ENCODE data around the gene PCBP3. TPM values are rescaled to one million over a fixed set of nuclear protein-coding genes. Genes with fewer than 3 reads are reported as not detected.
A peak's percentile ranks its signal among the peaks of the same experiment; 100 is the strongest.

PCBP3 gene
- polyA plus RNA-seq, 1 donor from 2014 or later = 1.7 TPM

DNA sequence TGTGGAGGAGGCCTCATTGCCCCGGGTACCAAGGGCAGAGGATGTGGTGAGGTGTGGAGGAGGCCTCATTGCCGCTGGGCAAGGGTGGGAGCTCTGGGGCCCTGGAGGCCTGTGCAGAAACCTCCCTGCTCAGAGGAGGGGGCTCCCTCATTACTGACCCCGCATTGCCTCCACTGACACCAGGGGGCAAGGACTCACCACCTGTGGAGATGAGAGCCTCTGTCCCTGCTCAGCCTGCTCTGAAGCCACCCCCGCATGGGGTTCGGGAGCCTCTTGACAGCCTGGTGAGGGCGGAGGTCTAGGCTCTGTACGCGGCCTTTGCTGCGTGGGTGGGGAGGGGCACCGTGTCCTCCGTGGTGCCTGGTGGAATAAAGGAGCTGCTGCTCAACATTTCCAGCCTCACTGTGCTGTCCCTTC is 243.1 kb downstream of the PCBP3 start:
- no peaks in the 10 kb centered on the region for H4K20me1 ChIP-seq (ENCODE audit: insufficient read depth)
- H3K36me3 ChIP-seq (ENCODE audit: insufficient read depth, low read length) = no peaks in the 10 kb centered on the region
- H3K27ac ChIP-seq (ENCODE audit: low read length) = no peak overlapping the region
- no peaks in the 10 kb centered on the region for H3K9me3 ChIP-seq (ENCODE audit: low read length)
- no peaks in the 10 kb centered on the region for H3K79me2 ChIP-seq (replicated peaks; ENCODE audit: insufficient read depth, low read length)
- H3K9me2 ChIP-seq (ENCODE audit: insufficient read depth, low read length) = no peaks in the 10 kb centered on the region
- H3K4me2 ChIP-seq (ENCODE audit: low read length) = no peak overlapping the region
- no peak overlapping the region for H3K9ac ChIP-seq (ENCODE audit: low read length)
- H3F3A ChIP-seq (ENCODE audit: insufficient read depth, low read length, poor library complexity, severe bottlenecking) = no peaks in the 10 kb centered on the region
- no peak overlapping the region for H2AFZ ChIP-seq (ENCODE audit: low read depth, low read length)
- no peak for TF ChIP-seq POLR2AphosphoS5 (IDR thresholded peaks at IDR 0.05)
- H3K27me3 ChIP-seq (ENCODE audit: insufficient read depth, low read depth, low read length) = no peaks in the 10 kb centered on the region
- no peak overlapping the region for H3K4me3 ChIP-seq (ENCODE audit: low read length)

DNA sequence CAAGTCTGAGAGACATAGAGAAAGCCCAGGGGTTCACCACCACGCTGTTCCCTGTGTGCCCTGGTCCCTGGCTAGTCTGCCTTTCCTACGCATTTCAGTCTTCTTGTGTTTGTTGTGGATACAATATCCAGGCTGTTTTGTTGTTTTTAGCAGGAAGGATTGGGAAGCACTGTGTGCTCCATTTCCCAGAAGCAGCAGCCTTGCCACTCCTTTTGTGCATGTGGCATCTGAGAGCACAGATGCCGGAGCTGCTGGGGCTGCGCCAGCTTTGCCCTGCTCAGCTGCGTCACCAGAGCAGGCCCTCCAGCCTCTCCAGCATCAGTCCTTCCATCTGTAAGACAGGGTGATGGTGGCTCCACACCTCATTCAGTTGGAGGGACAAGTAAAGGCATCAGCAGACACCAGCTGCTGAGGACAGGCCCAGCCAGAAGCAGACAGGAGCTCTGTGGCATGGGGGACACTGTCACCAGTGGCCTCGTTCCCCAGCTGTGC is 243.6 kb downstream of the PCBP3 start:
- no peaks in the 10 kb centered on the region for H3K9me3 ChIP-seq (ENCODE audit: low read length)
- H3K4me2 ChIP-seq (ENCODE audit: low read length) = no peak overlapping the region
- no peak overlapping the region for H2AFZ ChIP-seq (ENCODE audit: low read depth, low read length)
- no peak overlapping the region for H3K27ac ChIP-seq (ENCODE audit: low read length)
- H3K27me3 ChIP-seq (ENCODE audit: insufficient read depth, low read depth, low read length) = no peaks in the 10 kb centered on the region
- no peak for TF ChIP-seq MXI1 (conservative IDR thresholded peaks at IDR 0.05; ENCODE audit: poor library complexity, severe bottlenecking)
- no peak for TF ChIP-seq SMC3 (conservative IDR thresholded peaks at IDR 0.05; ENCODE audit: poor library complexity)
- TF ChIP-seq, protein P1, sequence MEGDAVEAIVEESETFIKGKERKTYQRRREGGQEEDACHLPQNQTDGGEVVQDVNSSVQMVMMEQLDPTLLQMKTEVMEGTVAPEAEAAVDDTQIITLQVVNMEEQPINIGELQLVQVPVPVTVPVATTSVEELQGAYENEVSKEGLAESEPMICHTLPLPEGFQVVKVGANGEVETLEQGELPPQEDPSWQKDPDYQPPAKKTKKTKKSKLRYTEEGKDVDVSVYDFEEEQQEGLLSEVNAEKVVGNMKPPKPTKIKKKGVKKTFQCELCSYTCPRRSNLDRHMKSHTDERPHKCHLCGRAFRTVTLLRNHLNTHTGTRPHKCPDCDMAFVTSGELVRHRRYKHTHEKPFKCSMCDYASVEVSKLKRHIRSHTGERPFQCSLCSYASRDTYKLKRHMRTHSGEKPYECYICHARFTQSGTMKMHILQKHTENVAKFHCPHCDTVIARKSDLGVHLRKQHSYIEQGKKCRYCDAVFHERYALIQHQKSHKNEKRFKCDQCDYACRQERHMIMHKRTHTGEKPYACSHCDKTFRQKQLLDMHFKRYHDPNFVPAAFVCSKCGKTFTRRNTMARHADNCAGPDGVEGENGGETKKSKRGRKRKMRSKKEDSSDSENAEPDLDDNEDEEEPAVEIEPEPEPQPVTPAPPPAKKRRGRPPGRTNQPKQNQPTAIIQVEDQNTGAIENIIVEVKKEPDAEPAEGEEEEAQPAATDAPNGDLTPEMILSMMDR (IDR thresholded peaks at IDR 0.05; ENCODE audit: poor library complexity, severe bottlenecking) = no peak
- no peak for TF ChIP-seq TAF1 (IDR thresholded peaks at IDR 0.05; ENCODE audit: low read depth)
- TF ChIP-seq EP300 (conservative IDR thresholded peaks at IDR 0.05; ENCODE audit: poor library complexity, severe bottlenecking) = no peak
- TF ChIP-seq RAD21 (conservative IDR thresholded peaks at IDR 0.05) = no peak
- TF ChIP-seq, protein P2, sequence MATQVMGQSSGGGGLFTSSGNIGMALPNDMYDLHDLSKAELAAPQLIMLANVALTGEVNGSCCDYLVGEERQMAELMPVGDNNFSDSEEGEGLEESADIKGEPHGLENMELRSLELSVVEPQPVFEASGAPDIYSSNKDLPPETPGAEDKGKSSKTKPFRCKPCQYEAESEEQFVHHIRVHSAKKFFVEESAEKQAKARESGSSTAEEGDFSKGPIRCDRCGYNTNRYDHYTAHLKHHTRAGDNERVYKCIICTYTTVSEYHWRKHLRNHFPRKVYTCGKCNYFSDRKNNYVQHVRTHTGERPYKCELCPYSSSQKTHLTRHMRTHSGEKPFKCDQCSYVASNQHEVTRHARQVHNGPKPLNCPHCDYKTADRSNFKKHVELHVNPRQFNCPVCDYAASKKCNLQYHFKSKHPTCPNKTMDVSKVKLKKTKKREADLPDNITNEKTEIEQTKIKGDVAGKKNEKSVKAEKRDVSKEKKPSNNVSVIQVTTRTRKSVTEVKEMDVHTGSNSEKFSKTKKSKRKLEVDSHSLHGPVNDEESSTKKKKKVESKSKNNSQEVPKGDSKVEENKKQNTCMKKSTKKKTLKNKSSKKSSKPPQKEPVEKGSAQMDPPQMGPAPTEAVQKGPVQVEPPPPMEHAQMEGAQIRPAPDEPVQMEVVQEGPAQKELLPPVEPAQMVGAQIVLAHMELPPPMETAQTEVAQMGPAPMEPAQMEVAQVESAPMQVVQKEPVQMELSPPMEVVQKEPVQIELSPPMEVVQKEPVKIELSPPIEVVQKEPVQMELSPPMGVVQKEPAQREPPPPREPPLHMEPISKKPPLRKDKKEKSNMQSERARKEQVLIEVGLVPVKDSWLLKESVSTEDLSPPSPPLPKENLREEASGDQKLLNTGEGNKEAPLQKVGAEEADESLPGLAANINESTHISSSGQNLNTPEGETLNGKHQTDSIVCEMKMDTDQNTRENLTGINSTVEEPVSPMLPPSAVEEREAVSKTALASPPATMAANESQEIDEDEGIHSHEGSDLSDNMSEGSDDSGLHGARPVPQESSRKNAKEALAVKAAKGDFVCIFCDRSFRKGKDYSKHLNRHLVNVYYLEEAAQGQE (IDR thresholded peaks at IDR 0.05; ENCODE audit: borderline replicate concordance) = no peak
- H4K20me1 ChIP-seq (ENCODE audit: insufficient read depth) = no peaks in the 10 kb centered on the region
- no peaks in the 10 kb centered on the region for H3K79me2 ChIP-seq (replicated peaks; ENCODE audit: insufficient read depth, low read length)
- no peaks in the 10 kb centered on the region for H3K36me3 ChIP-seq (ENCODE audit: insufficient read depth, low read length)
- H3K4me3 ChIP-seq (ENCODE audit: low read length) = no peak overlapping the region
- H3K9ac ChIP-seq (ENCODE audit: low read length) = no peak overlapping the region
- no peaks in the 10 kb centered on the region for H3K9me2 ChIP-seq (ENCODE audit: insufficient read depth, low read length)
- no peaks in the 10 kb centered on the region for H3F3A ChIP-seq (ENCODE audit: insufficient read depth, low read length, poor library complexity, severe bottlenecking)

DNA sequence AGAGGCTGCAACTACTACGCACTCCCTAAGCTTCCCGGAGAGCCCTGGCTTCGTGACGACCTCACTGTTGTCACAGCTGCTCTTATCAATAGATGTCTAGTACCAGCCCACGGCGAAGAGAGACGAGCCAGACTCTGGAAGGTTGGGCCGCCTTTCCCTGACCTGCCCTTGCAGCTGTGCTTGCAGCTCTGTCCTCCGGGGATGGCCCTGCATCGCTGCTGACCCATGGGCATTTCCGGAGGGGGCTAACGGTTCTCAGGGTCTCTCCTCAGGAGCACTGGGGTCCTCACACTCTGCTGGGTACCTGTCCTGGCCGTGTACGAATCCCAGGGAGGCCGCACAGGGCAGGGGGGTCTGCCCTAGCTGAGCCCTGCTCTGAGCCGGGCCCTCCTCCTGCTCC is 244.3 kb downstream of the PCBP3 start:
- TF ChIP-seq, protein P1 (IDR thresholded peaks at IDR 0.05; ENCODE audit: poor library complexity, severe bottlenecking) = no peak
- TF ChIP-seq SMC3 (conservative IDR thresholded peaks at IDR 0.05; ENCODE audit: poor library complexity) = no peak
- no peak for TF ChIP-seq EZH2 (IDR thresholded peaks at IDR 0.05; ENCODE audit: borderline replicate concordance, insufficient read depth, low read length, poor library complexity, severe bottlenecking)
- TF ChIP-seq EP300 (conservative IDR thresholded peaks at IDR 0.05; ENCODE audit: poor library complexity, severe bottlenecking) = no peak
- TF ChIP-seq, protein P2 (IDR thresholded peaks at IDR 0.05; ENCODE audit: borderline replicate concordance) = no peak
- no peak for TF ChIP-seq MXI1 (conservative IDR thresholded peaks at IDR 0.05; ENCODE audit: poor library complexity, severe bottlenecking)
- TF ChIP-seq RAD21 (conservative IDR thresholded peaks at IDR 0.05) = no peak
- TF ChIP-seq POLR2AphosphoS5 (IDR thresholded peaks at IDR 0.05) = no peak
- TF ChIP-seq TAF1 (IDR thresholded peaks at IDR 0.05; ENCODE audit: low read depth) = no peak
- Histone ChIP-seq H3K4me2 (ENCODE audit: low read length) (no peak overlapping the region), H3K9me3 (ENCODE audit: low read length) (no peaks in the 10 kb centered on the region), H3K79me2 (replicated peaks; ENCODE audit: insufficient read depth, low read length) (no peaks in the 10 kb centered on the region), H3K27ac (ENCODE audit: low read length) (no peak overlapping the region), H3K36me3 (ENCODE audit: insufficient read depth, low read length) (no peaks in the 10 kb centered on the region), H3F3A (ENCODE audit: insufficient read depth, low read length, poor library complexity, severe bottlenecking) (no peaks in the 10 kb centered on the region), H3K9ac (ENCODE audit: low read length) (peak overlapping the region; percentile 16), H3K27me3 (ENCODE audit: insufficient read depth, low read depth, low read length) (no peaks in the 10 kb centered on the region), H3K9me2 (ENCODE audit: insufficient read depth, low read length) (no peaks in the 10 kb centered on the region), H4K20me1 (ENCODE audit: insufficient read depth) (no peaks in the 10 kb centered on the region), H2AFZ (ENCODE audit: low read depth, low read length) (no peak overlapping the region), H3K4me3 (ENCODE audit: low read length) (no peak overlapping the region)

All from neural cell (in vitro differentiated cells).